HepG2 (cell line): ENCODE measurements around the gene PDGFB. TPM values are rescaled to one million over a fixed set of nuclear protein-coding genes. Genes with fewer than 3 reads are reported as not detected.

Experiments
- ADNP ChIP-seq: sonication (generic); formaldehyde crosslinking; IDR thresholded peaks from 2 replicates; pipeline ENCODE4 v1.4.0; 2020; ENCODE audit warnings: missing genetic modification reagents
- ATAD3A ChIP-seq: sonication (generic); formaldehyde crosslinking; IDR thresholded peaks from 2 replicates; pipeline ENCODE4 v1.4.0; 2020; ENCODE audit warnings: missing genetic modification reagents
- ATF7-NPFF ChIP-seq: sonication (generic); formaldehyde crosslinking; IDR thresholded peaks from 2 replicates; pipeline ENCODE4 v1.8.1; 2023; ENCODE audit warnings: mild to moderate bottlenecking, low read depth, missing genetic modification reagents, moderate library complexity
- EHMT2 ChIP-seq: fragments of 200-600 bp; sonication (generic); IDR thresholded peaks from 2 replicates; pipeline ENCODE4 v1.7.0; 2017; ENCODE audit warnings: antibody characterized with exemption, low read depth, low read length, borderline replicate concordance
- ESRRA ChIP-seq: sonication (generic); formaldehyde crosslinking; IDR thresholded peaks from 2 replicates; pipeline ENCODE4 v1.5.1; 2020; ENCODE audit warnings: mild to moderate bottlenecking, low read depth, missing genetic modification reagents
- FOXK2 ChIP-seq: fragments of 450-650 bp; IDR thresholded peaks from 2 replicates; pipeline ENCODE4 v1.6.1; 2016
- ISX ChIP-seq: sonication (generic); formaldehyde crosslinking; conservative IDR thresholded peaks from 2 replicates; pipeline ENCODE4 v1.5.0; 2020; ENCODE audit warnings: missing genetic modification reagents
- MAFF ChIP-seq: IDR thresholded peaks from 2 replicates; pipeline ENCODE4 v1.6.1; 2011; ENCODE audit warnings: low read depth, low read length, improper control_type of control experiment
- MZF1 ChIP-seq: sonication (generic); formaldehyde crosslinking; IDR thresholded peaks from 2 replicates; pipeline ENCODE4 v1.8.1; 2023; ENCODE audit warnings: mild to moderate bottlenecking, missing genetic modification reagents, borderline replicate concordance
- SRF ChIP-seq: IDR thresholded peaks from 2 replicates; pipeline ENCODE4 v1.6.1; 2011; ENCODE audit warnings: mild to moderate bottlenecking, low read depth, low read length, moderate library complexity
- ZNF253 ChIP-seq: sonication (generic); formaldehyde crosslinking; IDR thresholded peaks from 2 replicates; pipeline ENCODE4 v1.8.0; 2022; ENCODE audit warnings: mild to moderate bottlenecking, missing genetic modification reagents, borderline replicate concordance
- ZNF280D ChIP-seq: sonication (generic); formaldehyde crosslinking; IDR thresholded peaks from 2 replicates; pipeline ENCODE4 v1.5.1; 2020; ENCODE audit warnings: mild to moderate bottlenecking, missing genetic modification reagents
- ZNF281 ChIP-seq: sonication (generic); formaldehyde crosslinking; IDR thresholded peaks from 2 replicates; pipeline ENCODE4 v1.4.0; 2020; ENCODE audit warnings: missing genetic modification reagents, borderline replicate concordance
- ZNF383 ChIP-seq: sonication (generic); formaldehyde crosslinking; IDR thresholded peaks from 2 replicates; pipeline ENCODE4 v1.4.0; 2020; ENCODE audit warnings: missing genetic modification reagents, mild to moderate bottlenecking, borderline replicate concordance
- ZNF547 ChIP-seq: sonication (generic); formaldehyde crosslinking; IDR thresholded peaks from 2 replicates; pipeline ENCODE4 v1.5.1; 2020; ENCODE audit warnings: mild to moderate bottlenecking, missing genetic modification reagents
- polyA plus RNA-seq, 8 experiments: library from polyadenylated mRNA; depleted of rRNA in 3 of 8; stranded (reverse) in 7 of 8; unstranded in 1 of 8; fragments of >200 nt; fragmentation: Illumina TruSeq in 4 of 8; extraction: Trizol in 4 of 8; gene quantifications; 2 replicates each; pipeline versions ENCODE4 v1.2.1 to v1.2.3, GENCODE V29; 2011 to 2016; ENCODE audit warnings: low read depth in 4 of 8, missing spikeins in 1 of 8, mixed read lengths in 1 of 8; ENCODE audit not compliant: insufficient read depth in 1 of 8
- total RNA-seq, 5 experiments: library from RNA; depleted of rRNA; stranded (reverse); fragments of >200 nt; fragmentation: Illumina TruSeq; extraction: Trizol; gene quantifications; 2 replicates each; pipeline ENCODE4 v1.2.3, GENCODE V29; 2016; ENCODE audit warnings: low read depth in 1 of 5
- TF ChIP-seq, protein P1 (sequence below): sonication (generic); formaldehyde crosslinking; IDR thresholded peaks from 2 replicates; pipeline ENCODE4 v1.8.0; 2022; ENCODE audit warnings: mild to moderate bottlenecking, missing genetic modification reagents, moderate library complexity
- TF ChIP-seq, protein P2 (sequence below): sonication (generic); formaldehyde crosslinking; IDR thresholded peaks from 2 replicates; pipeline ENCODE4 v1.4.0; 2020; ENCODE audit warnings: mild to moderate bottlenecking, low read depth, missing genetic modification reagents

PDGFB gene
- total and polyA plus RNA-seq, 2 of the 13 experiments (the other 11 are each of a cell fraction or from before 2014, with no cell fraction given), result 1.4 to 10.1 TPM

DNA sequence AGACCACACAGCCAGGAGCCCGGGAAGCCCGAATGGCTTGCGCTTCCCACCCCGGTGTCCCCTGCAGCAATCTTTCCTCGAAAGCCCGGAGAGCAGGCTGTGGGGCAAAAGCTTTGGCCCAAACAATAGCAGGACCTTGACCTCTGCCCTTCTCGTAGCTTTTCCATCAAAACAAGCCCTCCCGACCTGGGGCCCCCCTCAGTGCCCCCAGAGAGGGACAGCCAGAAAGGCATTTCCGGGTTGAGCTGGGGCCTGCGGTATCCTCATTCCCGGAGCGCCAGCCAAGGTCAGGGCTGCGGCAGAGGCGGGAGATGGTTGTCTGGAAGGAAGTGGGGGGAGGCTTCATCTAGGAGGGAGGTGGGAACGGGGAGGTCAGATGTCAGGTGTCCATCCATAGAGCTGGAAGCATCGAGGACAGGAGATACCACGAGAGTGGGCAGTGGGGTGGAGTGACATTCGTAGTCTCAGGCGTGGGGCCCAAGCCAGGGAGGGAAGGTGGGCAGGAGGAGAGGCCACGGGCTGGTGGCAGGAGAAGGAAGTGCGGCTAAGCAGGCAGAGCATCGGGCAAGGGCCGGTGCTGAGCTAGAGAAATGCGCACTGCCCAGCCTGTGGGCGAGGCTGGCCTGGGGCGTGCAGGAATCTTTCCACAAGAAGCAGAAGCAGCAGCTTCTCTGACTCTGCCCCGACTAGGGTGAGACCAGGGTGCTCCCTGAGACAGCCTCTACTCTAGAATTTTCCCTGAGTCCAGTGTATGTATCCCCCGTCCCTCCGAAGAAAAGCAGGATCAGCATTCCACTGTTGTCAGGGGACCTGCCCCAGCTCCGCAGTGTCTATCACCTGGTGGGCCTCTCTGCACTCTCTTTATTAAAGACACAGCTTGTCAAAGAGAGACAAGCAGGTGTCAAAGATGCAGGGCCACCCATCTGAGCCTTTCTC lies 14.3 kb downstream of the PDGFB start (continued):
- TF ChIP-seq ESRRA, result peak; percentile 89; the same call in 1 of the 2 replicates
- no peak for TF ChIP-seq ATF7-NPFF (CRISPR knock-in tag)
- TF ChIP-seq SRF, result no peak
- TF ChIP-seq ISX (CRISPR knock-in tag), result no peak
- TF ChIP-seq ADNP (CRISPR knock-in tag), result no peak
- no peak for TF ChIP-seq MZF1 (CRISPR knock-in tag)
- no peak for TF ChIP-seq MAFF
- TF ChIP-seq EHMT2, result no peak
- no peak for TF ChIP-seq FOXK2
- TF ChIP-seq ZNF383 (CRISPR knock-in tag), result no peak
- TF ChIP-seq, protein P1, sequence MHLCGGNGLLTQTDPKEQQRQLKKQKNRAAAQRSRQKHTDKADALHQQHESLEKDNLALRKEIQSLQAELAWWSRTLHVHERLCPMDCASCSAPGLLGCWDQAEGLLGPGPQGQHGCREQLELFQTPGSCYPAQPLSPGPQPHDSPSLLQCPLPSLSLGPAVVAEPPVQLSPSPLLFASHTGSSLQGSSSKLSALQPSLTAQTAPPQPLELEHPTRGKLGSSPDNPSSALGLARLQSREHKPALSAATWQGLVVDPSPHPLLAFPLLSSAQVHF, result no peak
- TF ChIP-seq ZNF253 (CRISPR knock-in tag), result no peak
- 0 out of 2 replicates have a peak, but pooled peaks have one; percentile 26 for TF ChIP-seq ZNF547
- TF ChIP-seq ATAD3A (CRISPR knock-in tag), result no peak
- peak; percentile 71; the same call in 1 of the 2 replicates for TF ChIP-seq ZNF281 (CRISPR knock-in tag)
- TF ChIP-seq ZNF280D (CRISPR knock-in tag), result peak; percentile 63; the same call in 1 of the 2 replicates
- TF ChIP-seq, protein P2, sequence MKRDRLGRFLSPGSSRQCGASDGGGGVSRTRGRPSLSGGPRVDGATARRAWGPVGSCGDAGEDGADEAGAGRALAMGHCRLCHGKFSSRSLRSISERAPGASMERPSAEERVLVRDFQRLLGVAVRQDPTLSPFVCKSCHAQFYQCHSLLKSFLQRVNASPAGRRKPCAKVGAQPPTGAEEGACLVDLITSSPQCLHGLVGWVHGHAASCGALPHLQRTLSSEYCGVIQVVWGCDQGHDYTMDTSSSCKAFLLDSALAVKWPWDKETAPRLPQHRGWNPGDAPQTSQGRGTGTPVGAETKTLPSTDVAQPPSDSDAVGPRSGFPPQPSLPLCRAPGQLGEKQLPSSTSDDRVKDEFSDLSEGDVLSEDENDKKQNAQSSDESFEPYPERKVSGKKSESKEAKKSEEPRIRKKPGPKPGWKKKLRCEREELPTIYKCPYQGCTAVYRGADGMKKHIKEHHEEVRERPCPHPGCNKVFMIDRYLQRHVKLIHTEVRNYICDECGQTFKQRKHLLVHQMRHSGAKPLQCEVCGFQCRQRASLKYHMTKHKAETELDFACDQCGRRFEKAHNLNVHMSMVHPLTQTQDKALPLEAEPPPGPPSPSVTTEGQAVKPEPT (CRISPR knock-in tag), result no peak
